NCI-H2171 (cell line): ENCODE results near the gene HHIPL1.

Source experiments
- DNase-seq: peaks from one replicate; lab custom pipeline; 2025; lab: John Stamatoyannopoulos, UW

Gene HHIPL1

GRCh38 chr14:99717682-99718013, 72.7 kb downstream of the HHIPL1 start:
- DNase-seq = no peak

- DNase-seq = peak; percentile 78
These were observed 73.3 kb downstream of the HHIPL1 start for GRCh38 chr14:99718031-99718810.

DNA sequence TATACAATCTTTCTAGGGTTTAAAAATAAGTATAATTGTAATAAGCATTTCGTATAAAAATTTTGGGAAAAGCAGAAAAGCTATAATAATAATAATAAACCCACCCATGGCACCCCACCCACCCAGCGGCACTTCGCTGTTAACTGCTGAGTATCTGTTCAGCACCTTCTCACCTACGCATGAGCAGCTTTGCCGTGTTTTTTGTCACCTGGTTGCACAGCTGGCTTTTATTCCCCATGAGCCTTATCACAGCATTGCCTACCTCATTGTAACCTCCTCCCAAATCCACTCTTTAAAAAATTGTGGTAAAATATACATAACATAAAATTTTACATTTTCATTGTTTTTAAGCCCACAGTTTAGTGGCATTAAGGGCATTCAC, 73.9 kb downstream of the HHIPL1 start:
- DNase-seq = peak; percentile 6

DNA sequence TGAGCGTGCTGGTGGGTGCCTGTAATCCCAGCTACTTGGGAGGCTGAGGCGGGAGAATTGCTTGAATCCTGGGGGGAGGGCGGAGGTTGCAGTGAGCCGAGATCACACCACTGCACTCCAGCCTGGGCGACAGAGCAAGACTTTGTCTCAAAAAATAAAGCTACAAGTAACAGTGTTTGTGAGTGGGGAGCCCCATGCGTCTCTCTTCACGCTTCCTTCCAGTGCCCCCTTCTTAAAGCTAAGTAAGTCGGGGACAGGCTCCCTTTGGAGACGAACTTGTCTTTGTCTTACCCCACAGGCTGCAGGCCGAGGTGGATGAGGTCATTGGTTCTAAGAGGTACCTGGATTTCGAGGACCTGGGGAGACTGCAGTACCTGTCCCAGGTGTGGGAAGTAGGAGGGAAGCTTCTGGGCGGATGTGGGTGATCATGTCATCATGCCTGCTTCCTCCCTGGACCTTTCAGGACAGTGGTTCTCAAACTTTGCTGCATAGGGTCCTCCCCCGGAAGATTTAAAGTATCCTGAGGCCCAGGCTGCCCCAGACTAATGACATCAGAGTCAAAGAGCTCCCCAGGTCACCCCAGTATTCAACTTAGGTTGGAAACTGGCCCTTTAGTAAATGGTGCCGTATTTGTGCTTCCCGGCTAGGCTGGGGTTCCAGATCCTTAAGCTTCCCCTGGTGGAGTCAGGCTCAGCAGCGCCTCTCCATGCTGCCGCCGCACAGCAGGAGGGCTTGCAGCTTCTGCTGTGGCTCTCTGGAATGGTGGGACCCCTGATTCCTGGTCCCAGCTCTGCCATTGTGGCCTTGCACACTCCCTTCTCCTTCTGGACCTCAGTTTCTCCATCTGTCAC, 76.2 kb downstream of the HHIPL1 start:
- no peak for DNase-seq

DNA sequence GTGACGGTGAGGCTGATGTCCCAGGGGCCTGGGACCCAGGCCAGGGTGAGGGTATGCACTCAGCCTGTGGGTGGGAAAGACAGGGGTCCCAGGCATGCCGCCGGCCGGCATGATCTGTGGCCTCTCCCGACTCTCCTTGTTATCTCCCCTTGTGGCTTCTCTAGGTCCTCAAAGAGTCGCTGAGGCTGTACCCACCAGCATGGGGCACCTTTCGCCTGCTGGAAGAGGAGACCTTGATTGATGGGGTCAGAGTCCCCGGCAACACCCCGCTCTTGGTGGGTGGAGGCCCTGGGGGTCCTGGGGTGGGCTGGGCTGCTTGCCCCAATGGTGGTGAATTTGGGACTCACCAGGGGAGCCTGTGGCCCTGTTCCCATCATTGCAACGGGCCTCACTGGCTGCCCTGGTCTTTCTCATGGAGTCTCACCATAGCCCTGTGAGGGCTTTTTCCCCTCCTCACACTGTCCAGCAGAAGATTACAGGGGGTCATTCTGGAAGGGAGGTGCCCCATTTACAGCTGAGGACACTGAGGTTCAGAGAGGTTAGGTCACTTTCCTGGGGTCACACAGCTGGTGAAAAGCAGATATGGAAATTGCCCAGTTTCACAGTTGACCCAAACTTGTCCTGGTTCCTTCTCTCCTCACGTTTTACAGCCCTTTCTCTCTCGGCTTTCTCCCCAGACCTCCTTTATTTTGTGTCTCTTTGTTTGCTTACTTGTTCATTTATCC, 77.0 kb downstream of the HHIPL1 start:
- DNase-seq = no peak

DNA sequence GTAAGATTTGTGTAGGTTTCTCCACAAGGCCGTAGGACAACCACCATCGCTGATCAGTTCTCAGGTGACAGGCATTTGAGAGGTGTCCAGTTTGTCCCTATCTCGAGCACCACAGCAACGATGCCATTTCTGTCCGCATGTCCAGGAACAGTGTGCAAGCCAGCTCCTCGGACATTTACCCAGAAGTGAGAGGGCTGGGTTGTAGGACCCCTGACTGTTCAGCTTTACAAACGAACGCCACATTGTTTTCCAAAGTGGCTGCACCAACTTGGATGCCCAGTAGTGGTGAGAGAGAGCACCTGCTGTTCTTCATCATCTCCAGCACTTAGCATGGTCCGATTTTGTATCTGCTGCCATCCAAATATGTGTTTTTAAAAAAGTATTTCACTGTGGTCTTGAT, 77.8 kb downstream of the HHIPL1 start:
- no peak for DNase-seq

GRCh38 chr14:99724196-99724891, 79.4 kb downstream of the HHIPL1 start:
- no peak for DNase-seq

DNA sequence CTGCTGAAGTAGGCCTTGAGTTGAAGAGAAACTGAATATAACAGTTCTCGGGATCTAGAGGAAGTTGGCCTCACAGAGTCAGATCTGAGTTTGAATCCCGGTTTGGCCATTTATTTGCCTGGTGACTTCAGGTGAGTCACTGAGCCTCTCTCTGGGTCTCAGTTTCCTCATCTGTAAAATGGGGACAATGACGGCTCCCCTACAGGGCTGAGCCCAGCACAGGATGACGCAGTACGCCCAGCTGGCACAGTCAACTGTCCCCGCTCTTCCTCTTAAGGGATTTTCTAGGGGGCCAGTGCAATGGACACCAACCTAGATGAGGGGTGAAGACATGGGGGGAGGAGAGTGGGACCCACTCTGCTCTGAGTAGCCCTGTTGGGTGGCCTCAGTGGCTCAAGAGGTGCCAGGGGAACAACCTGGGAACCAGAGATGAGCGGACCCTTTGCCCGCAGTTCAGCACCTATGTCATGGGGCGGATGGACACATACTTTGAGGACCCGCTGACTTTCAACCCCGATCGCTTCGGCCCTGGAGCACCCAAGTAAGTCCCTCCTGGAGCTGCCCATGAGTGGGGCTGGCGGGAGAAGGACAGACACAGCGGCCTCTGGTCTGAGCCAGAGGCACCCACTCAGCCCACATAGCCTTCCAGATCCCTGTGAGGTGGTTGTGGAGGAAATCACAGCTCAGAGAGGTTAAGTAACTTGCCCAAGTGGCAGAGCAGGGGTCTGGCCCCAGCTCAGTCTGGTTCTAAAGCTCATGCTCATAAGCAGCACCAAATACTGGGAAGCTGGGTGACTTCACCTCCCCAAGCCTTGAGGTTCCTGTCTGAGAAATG, 80.2 kb downstream of the HHIPL1 start:
- DNase-seq = no peak

GRCh38 chr14:99725774-99726537, 81.0 kb downstream of the HHIPL1 start:
- DNase-seq = no peak

GRCh38 chr14:99726538-99727095, 81.7 kb downstream of the HHIPL1 start:
- no peak for DNase-seq

GRCh38 chr14:99727096-99727870, 82.4 kb downstream of the HHIPL1 start:
- DNase-seq = no peak

GRCh38 chr14:99728231-99728920, 83.4 kb downstream of the HHIPL1 start:
- DNase-seq = no peak

GRCh38 chr14:99728981-99729451, 84.1 kb downstream of the HHIPL1 start:
- no peak for DNase-seq
